OCI-LY7 (cell line): ENCODE data around the gene PDE8B. TPM values are rescaled to one million over a fixed set of nuclear protein-coding genes. Genes with fewer than 3 reads are reported as not detected.

Experiments used
- BruUV-seq: library from RNA; stranded (reverse); fragments of 400-500 nt; replicated peaks from 2 replicates; lab custom pipeline; 2021; lab: Mats Ljungman, UMichigan
- CTCF ChIA-PET: fragments of 300-600 bp; sonication (Branson Sonifier 250); formaldehyde crosslinking; loops from one replicate; lab custom pipeline; 2022; ENCODE audit warnings: antibody characterized with exemption; ENCODE audit not compliant: unreplicated experiment; lab: Charles Lee
- POLR2A ChIA-PET: fragments of 300-600 bp; sonication (Branson Sonifier 250); formaldehyde crosslinking; loops from one replicate; lab custom pipeline; 2022; ENCODE audit warnings: antibody characterized with exemption; lab: Charles Lee
- DNase-seq: peaks from one replicate; pipeline ENCODE4 v3.0.0-alpha.2; 2015; ENCODE audit warnings: low spot score
- H2AFZ ChIP-seq: fragments of 200-600 bp; sonication (generic), shearing (Covaris generic); 2 replicates; pipeline ENCODE4 v1.6.1; 2014; ENCODE audit warnings: mild to moderate bottlenecking, antibody characterized with exemption, low read length, moderate library complexity
- H3K27ac ChIP-seq: fragments of 200-600 bp; sonication (generic); 2 replicates; pipeline ENCODE4 v1.5.1; 2014; ENCODE audit warnings: mixed run types, low read depth, mild to moderate bottlenecking, moderate library complexity, low read length, inconsistent platforms; ENCODE audit not compliant: poor library complexity, severe bottlenecking
- H3K36me3 ChIP-seq: fragments of 200-600 bp; sonication (generic); 2 replicates; pipeline ENCODE4 v1.6.1; 2014; ENCODE audit warnings: mild to moderate bottlenecking, antibody characterized with exemption, low read length, moderate library complexity, mixed read lengths; ENCODE audit not compliant: insufficient read depth
- H3K4me1 ChIP-seq: fragments of 200-600 bp; sonication (generic); 2 replicates; pipeline ENCODE4 v1.5.1; 2014; ENCODE audit warnings: mild to moderate bottlenecking, low read length; ENCODE audit not compliant: insufficient read depth, poor library complexity, severe bottlenecking
- H3K4me2 ChIP-seq: fragments of 200-600 bp; sonication (generic); 2 replicates; pipeline ENCODE4 v1.6.1; 2014; ENCODE audit warnings: mild to moderate bottlenecking, low read length
- H3K4me3 ChIP-seq: fragments of 200-600 bp; sonication (generic); 2 replicates; pipeline ENCODE4 v1.5.1; 2014; ENCODE audit warnings: mild to moderate bottlenecking, low read depth, low read length; ENCODE audit not compliant: poor library complexity, severe bottlenecking
- H3K79me2 ChIP-seq: fragments of 200-600 bp; sonication (generic); 2 replicates; pipeline ENCODE4 v1.6.1; 2016; ENCODE audit warnings: low read depth, mild to moderate bottlenecking, low read length, moderate library complexity, mixed read lengths; ENCODE audit not compliant: insufficient read depth
- H3K9me2 ChIP-seq: fragments of 200-600 bp; sonication (generic); 2 replicates; pipeline ENCODE4 v1.6.1; 2016; ENCODE audit warnings: mild to moderate bottlenecking, low read length, mixed read lengths; ENCODE audit not compliant: insufficient read depth
- H3K9me3 ChIP-seq: fragments of 200-600 bp; sonication (generic); 2 replicates; pipeline ENCODE4 v1.6.1; 2014; ENCODE audit warnings: mild to moderate bottlenecking, mixed run types, low read length, mixed read lengths
- H4K20me1 ChIP-seq: fragments of 200-600 bp; sonication (generic); 2 replicates; pipeline ENCODE4 v1.6.1; 2014; ENCODE audit warnings: mild to moderate bottlenecking, antibody characterized with exemption, low read length, moderate library complexity, mixed read lengths; ENCODE audit not compliant: insufficient read depth
- CTCF ChIP-seq: fragments of 200-600 bp; sonication (generic); conservative IDR thresholded peaks from 2 replicates; pipeline ENCODE4 v1.5.1; 2014; ENCODE audit warnings: mild to moderate bottlenecking, antibody characterized with exemption, low read length, moderate library complexity, mixed read lengths
- EZH2phosphoT487 ChIP-seq: fragments of 200-600 bp; sonication (generic); IDR thresholded peaks from 2 replicates; pipeline ENCODE4 v1.6.1; 2018; ENCODE audit warnings: low read depth, borderline replicate concordance, mild to moderate bottlenecking, mixed run types, antibody characterized with exemption, low read length, moderate library complexity, mixed read lengths
- intact Hi-C: fragments of 100-400 bp; cut with micrococcal nuclease; formaldehyde crosslinking; loops from one replicate; pipeline ENCODE4 v1.10.0; 2022; ENCODE audit not compliant: unreplicated experiment
- total RNA-seq, 2 experiments: library from RNA; depleted of rRNA in 1 of 2; stranded (reverse); fragments of >200 nt in 1 of 2; shearing (Covaris generic) in 1 of 2; gene quantifications; 2 replicates each; pipeline ENCODE4 v1.2.3, GENCODE V29; 2014 to 2022

PDE8B gene
- total RNA-seq, 2 experiments from 2014 or later: 0.21 to 0.22 TPM

GRCh38 chr5:77181173-77181572 is 29.3 kb upstream of the PDE8B start:
- H3K4me2 ChIP-seq: no peak overlapping the region
- H3K36me3 ChIP-seq: no peaks in the 10 kb centered on the region
- ChIA-PET POLR2A (no interaction called here), CTCF (no interaction called here)
- no peak overlapping the region for H3K4me3 ChIP-seq
- BruUV-seq: no TSS peak
- no peak overlapping the region for H3K27ac ChIP-seq
- no peak for TF ChIP-seq EZH2phosphoT487
- no peak for TF ChIP-seq CTCF
- intact Hi-C loops: no loop called here
- no peaks in the 10 kb centered on the region for H3K4me1 ChIP-seq
- no peaks in the 10 kb centered on the region for H3K9me3 ChIP-seq
- no peaks in the 10 kb centered on the region for H4K20me1 ChIP-seq
- H3K9me2 ChIP-seq: no peaks in the 10 kb centered on the region
- H2AFZ ChIP-seq: no peak overlapping the region
- no peak for DNase-seq
- H3K79me2 ChIP-seq: no peaks in the 10 kb centered on the region

DNA sequence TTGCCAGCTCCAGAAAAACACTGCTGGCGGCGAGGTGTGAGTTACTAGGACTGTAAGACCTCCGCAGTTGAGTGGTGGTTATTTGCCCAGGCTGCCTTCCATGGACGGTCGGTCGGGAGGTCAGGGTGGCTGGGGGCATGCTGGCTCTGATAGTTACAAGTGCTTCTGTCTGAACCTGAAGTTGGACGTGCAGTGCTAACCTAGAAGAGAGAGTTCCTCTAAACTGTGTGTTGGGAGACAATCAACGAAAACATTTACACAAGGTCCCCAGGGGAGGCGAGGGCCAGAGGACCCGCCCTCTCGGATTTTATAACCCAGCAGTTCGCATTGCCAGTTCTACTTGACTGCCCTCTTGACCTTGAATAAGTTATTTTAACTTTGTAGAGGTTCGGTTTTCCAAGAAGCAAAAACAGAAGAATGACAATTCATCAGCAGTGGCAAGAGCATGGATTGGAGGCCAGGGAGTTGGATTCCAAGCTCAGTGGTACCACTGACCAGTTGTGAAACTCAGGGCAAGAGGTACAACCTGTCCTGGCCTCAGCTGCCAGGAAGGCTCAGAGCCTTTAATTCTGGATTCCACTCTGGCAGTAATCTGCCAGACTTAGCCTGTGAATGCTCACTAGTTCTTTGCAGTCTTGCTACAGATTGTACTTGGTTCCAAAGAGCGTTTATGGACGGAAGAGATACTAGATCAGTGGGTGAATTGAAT is 28.7 kb upstream of the PDE8B start:
- Histone ChIP-seq H3K9me2 (no peaks in the 10 kb centered on the region), H3K4me3 (no peak overlapping the region), H3K4me1 (no peaks in the 10 kb centered on the region), H3K4me2 (no peak overlapping the region), H3K79me2 (no peaks in the 10 kb centered on the region), H3K9me3 (no peaks in the 10 kb centered on the region), H2AFZ (no peak overlapping the region), H3K27ac (no peak overlapping the region), H4K20me1 (no peaks in the 10 kb centered on the region), H3K36me3 (no peaks in the 10 kb centered on the region)
- no peak for TF ChIP-seq EZH2phosphoT487
- no peak for TF ChIP-seq CTCF
- BruUV-seq: no TSS peak
- intact Hi-C loops: no loop called here
- no peak for DNase-seq
- ChIA-PET CTCF (no interaction called here), POLR2A (interaction anchor here (1.3 kb wide), 1 partner anchor 7 kb away, joined by 3 read pairs; no protein-coding TSS in a partner anchor)

DNA sequence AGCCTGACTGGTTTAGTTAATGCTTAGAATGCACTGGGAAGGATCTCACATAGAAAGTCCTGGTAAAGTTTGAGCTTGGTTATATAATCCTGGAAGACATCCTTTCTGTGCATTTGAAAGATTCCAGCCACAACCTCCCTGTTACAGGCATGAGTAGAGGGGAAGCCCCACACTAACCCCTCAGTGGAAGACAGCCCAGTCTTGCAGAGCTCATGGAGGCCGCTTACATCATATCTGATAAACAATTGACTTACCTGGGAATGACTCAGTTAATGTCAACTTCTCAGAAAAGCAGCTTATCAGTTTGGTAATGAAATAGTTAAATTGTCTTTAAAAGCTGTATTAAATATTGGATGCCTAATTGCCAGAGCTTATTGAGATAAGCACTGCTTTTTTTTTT is 28.1 kb upstream of the PDE8B start:
- Histone ChIP-seq H3K27ac (no peak overlapping the region), H3K79me2 (no peaks in the 10 kb centered on the region), H3K36me3 (no peaks in the 10 kb centered on the region), H3K4me2 (no peak overlapping the region), H4K20me1 (no peaks in the 10 kb centered on the region), H3K4me3 (no peak overlapping the region), H3K9me2 (no peaks in the 10 kb centered on the region), H3K4me1 (no peaks in the 10 kb centered on the region), H2AFZ (no peak overlapping the region), H3K9me3 (no peaks in the 10 kb centered on the region)
- intact Hi-C loops: no loop called here
- BruUV-seq: no TSS peak
- TF ChIP-seq CTCF (no peak), EZH2phosphoT487 (no peak)
- DNase-seq: no peak
- ChIA-PET POLR2A (interaction anchor here (0.7 to 1.3 kb wide), 4 partner anchors 8 to 343 kb away, joined by 3 read pairs; no protein-coding TSS in a partner anchor), CTCF (no interaction called here)
